Subcutaneous adipose tissue (tissue), 4 donors: ENCODE results near the gene EIF4B. TPM values are rescaled to one million over a fixed set of nuclear protein-coding genes. Genes with fewer than 3 reads are reported as not detected.

Experiments used
- CTCF ChIP-seq: fragments of 450-650 bp; IDR thresholded peaks from one replicate; pipeline ENCODE4 v1.5.1; 2016; ENCODE audit warnings: low read depth, mild to moderate bottlenecking, control low read depth, antibody characterized with exemption, moderate library complexity
- total RNA-seq, 4 donors: library from RNA; depleted of rRNA; stranded (reverse); fragments of >200 nt; gene quantifications; one replicate each; pipeline ENCODE4 v1.1.0, GENCODE V29; 2016

Gene EIF4B
- total RNA-seq, 4 donors from 2014 or later = 471 to 677 (median 528) TPM

- TF ChIP-seq CTCF = no peak
These were observed 61.9 kb downstream of the EIF4B start for GRCh38 chr12:53067993-53068770.

GRCh38 chr12:53068811-53069585, 62.7 kb downstream of the EIF4B start:
- TF ChIP-seq CTCF = no peak

- no peak for TF ChIP-seq CTCF
These were observed 63.6 kb downstream of the EIF4B start for GRCh38 chr12:53069621-53070410.

GRCh38 chr12:53070877-53071492, 64.7 kb downstream of the EIF4B start:
- no peak for TF ChIP-seq CTCF

GRCh38 chr12:53071591-53072551, 65.6 kb downstream of the EIF4B start:
- no peak for TF ChIP-seq CTCF

- TF ChIP-seq CTCF = no peak
These were observed 67.6 kb downstream of the EIF4B start for GRCh38 chr12:53073881-53074280.
